Activated CD4-positive, alpha-beta T cell treated with anti-CD3 and anti-CD28 coated beads for 1 hour (primary cell): ENCODE measurements around the gene MICALL1.

ENCODE experiments used
- DNase-seq: peaks from one replicate; pipeline ENCODE4 v3.0.0-alpha.2; 2020

Gene MICALL1

DNA sequence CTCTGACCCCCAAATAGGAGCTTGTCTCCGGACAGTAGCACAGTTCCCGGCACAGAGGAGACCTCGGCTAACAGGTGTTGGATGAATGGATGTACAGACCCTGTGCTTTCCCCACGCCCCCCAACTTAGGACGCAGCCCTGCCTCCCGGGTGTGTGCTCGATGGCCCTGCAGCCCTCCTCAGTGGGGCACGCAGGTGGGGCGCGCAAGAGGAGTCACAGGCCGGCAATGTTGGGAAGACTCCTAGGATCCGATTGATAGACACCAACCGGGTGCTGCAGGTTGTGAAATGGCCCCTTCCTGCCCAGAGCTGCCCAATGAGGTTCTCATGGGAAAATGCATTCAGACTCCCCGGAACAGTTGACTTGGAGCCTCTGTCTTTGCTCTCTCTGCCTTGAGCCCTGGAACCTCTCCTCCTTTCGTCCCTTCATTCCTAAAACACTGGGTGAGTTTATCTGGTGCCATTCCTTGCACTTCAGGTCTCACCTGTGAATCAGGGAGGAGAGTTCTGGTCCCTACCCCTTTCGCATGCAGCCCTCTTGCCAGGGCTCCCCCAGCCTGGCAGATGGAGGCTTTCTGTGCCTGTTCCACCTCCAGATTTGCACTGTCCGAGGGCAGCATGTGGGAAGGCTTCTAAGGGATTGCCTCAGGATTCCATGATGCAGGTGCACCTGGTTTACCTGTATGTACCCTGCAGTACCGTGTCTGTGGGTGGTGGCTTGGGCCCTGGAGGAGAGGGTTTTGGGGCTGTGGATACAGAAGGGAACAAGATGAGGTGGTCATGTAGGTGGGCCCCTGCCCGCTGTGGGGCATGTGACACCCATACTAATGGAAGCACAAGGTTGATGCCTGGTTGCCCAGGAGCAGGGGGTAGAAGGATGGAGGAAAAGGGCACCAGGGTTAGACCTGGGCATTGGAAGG, 1.2 kb downstream of the MICALL1 start:
- no peak for DNase-seq

DNA sequence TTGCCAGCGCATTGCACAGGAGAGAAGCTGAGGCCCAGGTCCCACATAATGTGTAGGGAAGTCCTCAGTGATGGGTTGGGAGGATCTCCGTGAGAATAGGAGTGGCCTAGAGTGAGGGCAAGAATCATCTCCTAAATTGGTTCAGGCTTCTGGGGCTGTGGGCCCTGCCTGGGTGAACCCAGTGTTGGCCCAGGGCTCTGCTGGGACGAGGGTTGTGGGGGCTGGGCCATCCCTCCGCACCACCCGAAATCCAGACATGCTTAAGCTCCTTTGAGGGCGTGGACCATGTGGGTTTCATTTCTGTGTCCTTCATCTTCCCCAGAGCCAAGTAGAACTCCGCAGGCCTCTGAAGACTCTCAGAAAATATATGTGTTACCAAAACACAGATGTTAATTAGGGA, 3.7 kb downstream of the MICALL1 start:
- no peak for DNase-seq

DNA sequence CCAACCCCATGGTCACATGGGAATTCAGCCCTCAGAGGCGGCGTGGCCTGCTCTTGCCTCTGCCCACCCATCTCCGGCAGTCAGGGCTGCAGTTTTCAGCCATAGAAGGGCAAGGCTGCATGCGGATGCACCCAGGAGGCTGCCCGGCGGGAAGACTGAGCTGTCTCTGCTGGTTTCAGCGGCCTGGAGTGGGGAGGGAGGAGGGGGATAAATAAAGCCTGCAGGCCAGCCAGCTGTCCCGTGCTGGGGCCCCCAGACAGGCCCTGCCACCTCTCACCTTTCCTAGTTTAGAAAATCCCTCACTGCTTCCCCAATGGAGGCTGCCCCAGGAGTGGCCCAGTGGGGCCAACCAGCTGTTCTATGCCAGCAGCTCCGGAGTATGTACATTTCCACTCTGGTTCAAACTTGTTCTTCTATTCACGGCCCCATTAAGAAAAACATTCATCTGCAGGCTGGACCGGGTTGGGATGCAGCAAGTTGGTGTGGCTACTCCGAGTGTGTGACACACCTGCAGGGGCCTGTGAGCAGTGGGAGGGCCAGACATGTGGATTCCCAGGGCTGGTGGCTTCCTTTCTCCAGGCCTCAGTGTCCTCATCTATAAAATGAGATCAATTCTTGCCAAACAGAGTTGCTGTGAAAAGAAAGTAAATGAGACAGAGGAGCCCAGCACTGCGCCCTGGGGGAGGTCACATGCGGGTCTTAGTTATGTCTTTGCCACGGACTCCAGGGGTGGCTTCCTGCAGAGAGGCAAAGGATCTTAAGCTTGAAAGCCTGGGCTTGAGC, 5.0 kb downstream of the MICALL1 start:
- DNase-seq: no peak

DNA sequence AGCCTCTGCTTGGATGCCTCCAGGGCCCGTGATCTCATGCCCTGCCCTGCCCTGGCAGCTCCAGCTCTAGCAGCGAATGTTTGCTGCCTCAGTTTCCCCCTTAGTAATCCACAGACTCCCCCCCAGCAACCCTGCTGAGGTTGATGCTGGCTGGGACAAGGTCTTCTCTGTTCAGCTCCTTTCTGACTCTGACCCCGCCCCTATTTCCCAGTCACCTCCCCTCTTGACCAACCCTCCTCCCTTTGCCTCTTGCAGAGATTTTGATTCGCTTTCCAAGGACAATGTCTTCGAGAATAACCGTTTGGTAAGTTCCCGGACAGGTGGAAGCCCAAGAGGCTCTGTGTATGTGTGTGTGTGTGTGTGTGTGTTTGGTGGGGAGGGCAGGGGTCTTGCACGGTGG, 5.6 kb downstream of the MICALL1 start:
- DNase-seq: no peak

DNA sequence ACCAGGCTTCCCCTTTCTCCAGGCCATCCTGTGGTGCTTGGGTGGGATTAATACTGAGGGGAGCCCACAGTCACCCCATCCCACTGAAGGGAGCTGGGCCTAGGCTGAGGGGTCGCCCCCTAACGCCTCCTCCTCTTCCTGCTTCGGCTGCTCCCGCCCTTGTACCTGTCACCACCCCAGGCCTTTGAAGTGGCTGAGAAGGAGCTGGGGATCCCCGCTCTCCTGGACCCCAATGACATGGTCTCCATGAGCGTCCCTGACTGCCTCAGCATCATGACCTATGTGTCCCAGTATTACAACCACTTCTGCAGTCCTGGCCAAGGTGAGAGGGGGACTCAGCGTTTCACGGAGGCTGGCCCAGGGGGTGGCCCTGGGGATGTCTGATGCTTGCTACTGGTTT, 6.1 kb downstream of the MICALL1 start:
- no peak for DNase-seq

DNA sequence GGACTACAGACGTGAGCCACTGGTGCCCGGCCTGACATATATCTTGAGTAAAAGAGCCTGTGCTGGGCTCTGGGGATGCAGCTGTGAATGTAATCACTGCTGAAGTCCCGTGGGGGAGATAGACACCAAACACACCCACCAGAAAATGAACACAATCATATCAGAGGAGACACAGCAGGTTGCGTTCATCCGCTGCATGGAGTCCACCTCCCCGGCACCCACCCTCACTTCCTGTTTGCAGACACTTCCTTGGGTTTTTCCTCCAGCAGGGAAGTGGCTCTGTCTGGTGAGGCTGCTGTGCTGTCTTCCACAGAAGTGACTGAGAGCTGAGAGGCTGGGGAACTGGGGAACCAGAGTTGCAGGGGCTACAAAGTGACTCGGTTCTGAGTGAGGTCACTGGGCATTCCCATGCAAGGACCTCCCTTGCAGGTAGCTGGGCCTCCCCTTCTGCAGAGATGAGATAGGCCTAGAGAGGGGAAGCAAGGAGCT, 7.2 kb downstream of the MICALL1 start:
- DNase-seq: no peak

DNA sequence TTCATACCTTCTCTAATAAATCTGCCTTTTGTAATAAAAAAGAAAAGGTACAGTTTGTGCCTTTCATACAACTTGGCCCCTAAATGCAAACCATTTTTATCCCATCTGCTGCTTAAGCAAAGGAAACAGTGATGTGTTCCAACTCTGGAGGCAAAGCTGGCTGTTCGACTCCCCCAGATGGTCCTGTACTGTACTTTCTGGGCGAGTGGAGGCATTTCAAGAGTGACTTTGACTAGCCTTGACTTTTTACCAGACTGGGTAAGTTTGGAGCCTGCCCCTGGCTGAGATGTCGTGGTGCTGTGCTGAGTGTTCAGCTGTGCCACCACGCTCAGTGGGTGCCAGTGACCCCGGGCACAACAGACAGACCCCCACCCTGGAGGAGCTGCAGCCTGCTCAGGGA, 10.2 kb downstream of the MICALL1 start:
- DNase-seq: no peak

DNA sequence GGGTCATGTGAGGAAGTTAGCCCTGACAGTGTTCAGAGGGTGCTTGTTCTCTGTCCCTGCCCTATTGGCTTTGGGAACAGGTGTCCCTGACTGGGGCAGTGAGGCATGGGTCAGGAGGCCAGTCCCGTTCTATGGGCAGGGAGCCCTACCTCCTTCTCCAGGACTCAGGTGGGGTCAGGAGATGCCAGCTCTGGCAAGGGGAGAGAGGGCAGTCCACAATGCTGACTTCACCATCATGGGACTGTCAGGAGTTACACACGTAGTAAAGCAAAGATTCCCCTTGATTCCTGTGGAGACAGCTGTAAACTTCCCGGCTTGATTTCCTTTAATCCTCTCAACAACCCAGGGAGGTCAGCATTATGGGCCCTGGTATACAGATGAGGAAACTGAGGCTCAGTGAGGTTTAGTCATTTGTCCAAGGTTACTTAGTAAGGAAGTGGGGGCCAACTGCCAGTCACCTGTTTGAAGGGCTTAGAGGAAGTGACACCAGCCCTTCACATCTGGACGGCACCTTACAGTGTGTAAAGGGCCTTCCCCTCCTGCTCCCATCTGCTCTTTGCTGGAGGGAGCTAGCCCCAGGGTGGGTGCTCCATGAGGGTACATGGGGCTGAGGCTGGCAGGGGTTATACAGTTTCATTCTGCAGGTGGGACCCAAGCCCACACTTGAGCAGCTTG, 11.9 kb downstream of the MICALL1 start:
- DNase-seq: no peak

DNA sequence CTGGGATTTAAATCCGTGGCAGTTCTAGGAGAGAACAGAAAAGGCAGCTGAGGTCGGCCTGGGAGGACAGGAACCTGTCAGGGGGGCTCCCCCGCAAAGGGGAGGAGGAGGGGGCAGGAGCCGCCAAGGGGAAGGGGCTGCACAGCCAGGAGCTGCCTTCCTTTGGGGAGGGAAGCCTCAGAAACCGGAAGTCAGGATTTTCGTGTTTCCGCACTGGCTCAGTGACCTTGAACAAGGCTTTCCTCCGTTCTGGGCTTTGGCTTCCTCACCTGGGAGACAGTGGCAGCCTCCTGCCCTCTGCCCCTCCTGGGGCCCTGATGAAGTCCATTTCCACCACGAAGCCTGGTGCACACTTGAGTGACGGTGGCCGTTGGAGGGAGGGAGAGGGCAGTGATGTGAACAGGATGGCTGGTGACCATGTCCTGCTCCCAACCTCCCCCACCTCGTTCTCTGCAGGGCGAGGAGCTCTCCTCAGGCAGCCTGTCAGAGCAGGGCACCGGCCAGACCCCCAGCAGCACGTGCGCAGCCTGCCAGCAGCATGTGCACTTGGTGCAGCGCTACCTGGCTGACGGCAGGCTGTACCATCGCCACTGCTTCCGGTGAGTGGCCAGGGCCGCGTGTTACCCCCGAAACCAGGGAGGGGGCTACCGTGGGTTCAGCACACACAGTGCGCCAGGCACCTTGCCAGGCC, 12.6 kb downstream of the MICALL1 start:
- no peak for DNase-seq

DNA sequence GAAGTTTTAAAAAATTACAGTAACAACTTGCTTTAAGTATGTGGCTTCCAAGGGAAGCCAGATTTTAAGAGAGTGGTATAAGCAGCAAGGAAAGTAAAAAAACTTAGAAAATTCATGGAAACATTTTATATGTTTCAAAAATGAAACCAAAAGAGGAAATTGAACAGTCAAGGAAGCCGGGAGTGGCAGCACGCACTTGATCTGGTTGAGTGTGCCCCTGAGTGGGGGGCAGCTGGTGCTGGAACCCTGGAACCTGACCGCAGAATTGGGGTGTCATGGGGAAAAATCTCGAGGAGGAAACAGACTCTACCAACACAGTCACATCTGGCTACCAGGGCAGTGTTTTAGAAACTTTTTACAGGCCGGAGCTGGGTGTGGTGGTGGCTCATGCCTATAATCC, 14.0 kb downstream of the MICALL1 start:
- DNase-seq: no peak

DNA sequence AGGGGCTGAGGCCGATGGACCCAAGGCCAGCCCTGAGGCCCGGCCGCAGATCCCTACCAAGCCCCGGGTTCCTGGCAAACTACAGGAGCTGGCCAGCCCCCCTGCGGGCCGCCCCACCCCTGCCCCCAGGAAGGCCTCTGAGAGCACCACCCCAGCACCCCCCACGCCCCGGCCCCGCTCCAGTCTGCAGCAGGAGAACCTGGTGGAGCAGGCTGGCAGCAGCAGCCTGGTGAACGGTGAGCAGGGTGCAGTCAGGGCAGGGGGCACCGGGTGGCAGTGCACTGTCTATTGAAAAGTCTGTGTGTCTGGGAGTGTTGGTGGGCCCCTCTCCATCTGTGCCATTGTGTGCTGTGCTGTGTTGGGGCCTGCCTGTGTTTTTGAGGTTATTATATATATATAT, 16.1 kb downstream of the MICALL1 start:
- DNase-seq: no peak

DNA sequence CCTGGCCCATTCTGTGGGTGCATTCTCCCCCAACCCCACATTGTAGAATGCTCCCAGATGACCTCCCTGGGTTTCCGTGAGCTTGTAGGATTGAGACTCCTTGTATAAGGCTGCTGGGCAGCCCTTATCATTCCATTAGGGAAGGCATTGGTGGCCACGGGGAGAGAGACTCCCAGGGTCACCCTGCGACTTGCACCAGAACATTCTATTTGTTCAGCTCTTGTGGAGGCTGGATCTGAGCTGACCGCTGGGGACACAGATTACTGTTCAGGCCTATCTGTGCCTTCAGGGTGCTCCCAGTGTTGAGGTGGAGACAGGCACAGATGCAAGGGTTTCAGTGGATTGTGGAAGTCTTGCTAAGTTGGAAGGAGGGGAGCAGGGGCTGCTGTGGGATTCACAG, 17.8 kb downstream of the MICALL1 start:
- DNase-seq: no peak

DNA sequence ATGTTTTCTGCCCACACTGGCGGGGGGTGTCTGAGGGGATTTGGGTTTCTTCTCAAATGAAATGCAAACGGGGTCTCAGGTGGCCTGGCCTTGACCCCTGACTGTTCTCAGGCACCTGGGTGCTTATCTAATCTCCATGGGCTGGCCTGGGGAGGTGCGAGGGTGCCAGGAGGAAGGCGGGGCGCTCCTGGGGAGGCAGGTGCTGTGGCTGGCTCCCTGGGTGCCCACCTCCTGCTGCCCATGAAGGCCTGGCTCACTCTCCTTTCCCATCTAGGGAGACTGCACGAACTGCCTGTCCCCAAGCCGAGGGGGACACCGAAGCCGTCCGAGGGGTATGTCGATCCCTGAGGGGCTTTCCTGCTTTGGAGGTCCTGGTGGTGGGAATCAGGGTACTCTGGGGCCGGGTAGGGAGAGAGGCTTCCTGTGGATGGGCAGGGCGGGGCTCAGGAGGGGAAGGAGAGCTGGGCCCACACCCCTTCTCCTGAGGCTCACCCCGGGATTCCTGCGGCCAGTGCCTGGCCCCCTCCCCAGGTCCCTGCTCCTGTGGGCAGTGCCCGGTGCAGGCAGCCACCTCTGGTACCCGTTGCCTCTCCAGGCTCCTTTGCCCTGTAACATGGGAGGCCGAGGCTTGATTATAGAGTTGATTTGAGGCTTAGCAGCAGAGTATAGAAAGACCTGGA, 18.4 kb downstream of the MICALL1 start:
- no peak for DNase-seq

DNA sequence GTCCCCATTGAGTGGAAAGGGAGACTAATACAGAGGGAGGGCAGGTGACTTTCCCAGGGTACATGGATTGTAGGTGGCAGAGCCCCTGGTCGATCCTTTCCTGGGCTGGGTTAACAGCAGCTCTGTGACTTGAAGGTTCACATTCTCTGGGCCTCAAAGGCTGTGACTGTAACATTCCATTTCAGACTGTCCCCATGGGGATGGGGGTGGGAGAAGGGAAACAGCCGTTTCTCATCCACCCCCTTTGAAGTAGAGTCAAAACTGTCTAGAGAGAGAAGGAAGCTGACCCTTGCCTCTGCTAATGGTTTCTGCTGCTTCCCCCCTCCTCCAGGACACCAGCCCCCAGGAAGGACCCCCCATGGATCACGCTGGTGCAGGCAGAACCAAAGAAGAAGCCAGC, 19.2 kb downstream of the MICALL1 start:
- no peak for DNase-seq

DNA sequence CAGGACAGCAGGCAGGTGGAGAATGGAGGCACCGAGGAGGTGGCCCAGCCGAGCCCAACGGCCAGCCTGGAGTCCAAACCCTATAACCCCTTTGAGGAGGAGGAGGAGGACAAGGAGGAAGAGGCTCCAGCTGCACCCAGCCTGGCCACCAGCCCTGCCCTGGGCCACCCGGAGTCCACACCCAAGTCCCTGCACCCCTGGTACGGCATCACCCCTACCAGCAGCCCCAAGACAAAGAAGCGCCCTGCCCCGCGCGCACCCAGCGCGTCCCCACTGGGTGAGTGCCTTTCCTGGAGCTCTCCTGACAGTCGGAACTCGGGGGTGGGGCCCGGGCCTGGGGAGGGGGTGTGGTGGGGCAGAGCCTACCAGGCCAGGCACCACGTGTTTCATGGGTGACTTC, 19.7 kb downstream of the MICALL1 start:
- no peak for DNase-seq

DNA sequence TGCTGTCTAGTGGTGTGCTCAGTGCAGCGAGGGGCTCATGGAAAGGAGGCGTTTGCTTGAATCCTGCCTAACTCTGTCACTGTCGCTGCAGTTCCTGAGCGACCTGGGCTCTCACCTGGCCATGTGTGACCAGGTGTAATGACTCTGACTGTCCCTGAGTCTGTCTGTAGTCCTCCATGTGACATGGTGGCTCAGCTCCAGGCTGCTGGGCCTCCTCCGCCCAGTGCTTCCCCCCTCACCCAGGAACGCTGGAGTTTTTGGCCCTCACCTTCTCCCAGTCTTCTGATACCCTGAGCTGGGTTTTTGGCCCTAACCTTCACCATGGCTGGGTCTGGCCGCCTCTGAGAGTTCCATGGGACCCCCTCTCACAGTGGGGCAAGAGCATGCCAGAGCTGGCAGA, 20.3 kb downstream of the MICALL1 start:
- no peak for DNase-seq

DNA sequence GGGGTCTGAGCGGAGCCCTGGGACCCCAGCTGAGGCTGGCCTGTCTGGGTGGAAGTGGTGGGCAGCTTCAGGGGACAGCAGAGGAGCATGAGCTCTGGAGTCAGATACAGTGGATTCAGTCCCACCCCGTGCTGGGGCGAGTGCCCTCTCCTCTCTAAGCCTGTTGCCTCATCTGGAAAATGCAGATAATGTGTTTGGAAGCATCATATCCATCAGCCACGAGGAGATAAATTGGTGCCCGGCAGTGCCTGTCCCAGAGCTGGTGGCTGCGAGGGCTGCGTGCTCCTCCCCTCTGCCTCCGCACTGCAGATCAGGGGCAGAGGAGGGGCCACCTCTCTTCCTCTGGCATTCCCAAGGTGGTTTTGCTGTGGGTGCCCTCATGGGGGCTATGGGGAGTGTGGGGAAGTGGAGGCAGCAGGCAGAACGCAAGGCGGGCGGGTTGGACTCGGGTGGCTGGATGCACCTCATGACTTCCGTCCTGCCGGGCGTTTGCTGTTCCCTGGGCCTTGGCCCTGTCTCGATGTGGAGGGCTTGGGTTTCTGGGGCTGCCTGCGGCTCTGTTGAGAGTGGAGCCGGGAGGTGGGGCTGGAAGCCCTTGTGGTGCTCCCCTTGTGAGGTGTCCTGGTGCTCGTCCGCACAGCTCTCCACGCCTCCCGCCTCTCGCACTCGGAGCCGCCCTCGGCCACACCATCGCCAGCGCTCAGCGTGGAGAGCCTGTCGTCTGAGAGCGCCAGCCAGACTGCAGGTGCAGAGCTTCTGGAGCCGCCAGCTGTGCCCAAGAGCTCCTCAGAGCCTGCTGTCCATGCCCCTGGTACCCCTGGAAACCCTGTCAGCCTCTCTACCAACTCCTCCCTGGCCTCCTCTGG, 20.9 kb downstream of the MICALL1 start:
- no peak for DNase-seq

DNA sequence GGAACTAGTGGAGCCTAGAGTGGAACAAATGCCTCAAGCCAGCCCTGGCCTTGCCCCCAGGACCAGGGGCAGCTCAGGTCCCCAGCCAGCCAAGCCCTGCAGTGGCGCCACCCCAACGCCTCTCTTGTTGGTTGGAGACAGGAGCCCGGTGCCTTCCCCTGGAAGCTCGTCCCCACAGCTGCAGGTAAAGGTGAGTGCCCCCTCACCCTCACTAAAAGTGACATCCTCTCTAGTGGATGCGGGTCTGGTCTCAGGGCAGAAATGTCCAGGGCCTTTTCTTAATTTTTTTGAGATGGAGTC, 21.5 kb downstream of the MICALL1 start:
- DNase-seq: no peak

DNA sequence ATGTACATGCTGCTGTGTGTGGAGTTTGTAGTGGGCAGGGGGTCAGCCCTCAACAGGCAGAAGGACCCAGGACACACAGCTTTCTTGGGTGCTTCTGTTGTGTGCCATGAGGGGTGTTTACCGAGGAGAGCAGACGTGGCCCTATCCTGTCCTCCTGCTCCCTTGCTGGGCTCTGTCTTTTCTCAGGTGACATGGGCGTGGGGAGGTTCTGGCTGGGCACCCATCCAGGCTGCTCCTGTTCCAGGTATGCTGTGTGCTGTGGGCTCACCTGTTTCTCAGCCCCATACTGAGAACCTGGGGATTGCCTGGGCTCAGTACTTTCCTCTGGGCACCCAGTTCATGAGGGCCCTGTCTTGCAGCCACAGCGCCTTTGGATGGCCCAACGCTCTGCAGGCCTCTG, 23.3 kb downstream of the MICALL1 start:
- no peak for DNase-seq

DNA sequence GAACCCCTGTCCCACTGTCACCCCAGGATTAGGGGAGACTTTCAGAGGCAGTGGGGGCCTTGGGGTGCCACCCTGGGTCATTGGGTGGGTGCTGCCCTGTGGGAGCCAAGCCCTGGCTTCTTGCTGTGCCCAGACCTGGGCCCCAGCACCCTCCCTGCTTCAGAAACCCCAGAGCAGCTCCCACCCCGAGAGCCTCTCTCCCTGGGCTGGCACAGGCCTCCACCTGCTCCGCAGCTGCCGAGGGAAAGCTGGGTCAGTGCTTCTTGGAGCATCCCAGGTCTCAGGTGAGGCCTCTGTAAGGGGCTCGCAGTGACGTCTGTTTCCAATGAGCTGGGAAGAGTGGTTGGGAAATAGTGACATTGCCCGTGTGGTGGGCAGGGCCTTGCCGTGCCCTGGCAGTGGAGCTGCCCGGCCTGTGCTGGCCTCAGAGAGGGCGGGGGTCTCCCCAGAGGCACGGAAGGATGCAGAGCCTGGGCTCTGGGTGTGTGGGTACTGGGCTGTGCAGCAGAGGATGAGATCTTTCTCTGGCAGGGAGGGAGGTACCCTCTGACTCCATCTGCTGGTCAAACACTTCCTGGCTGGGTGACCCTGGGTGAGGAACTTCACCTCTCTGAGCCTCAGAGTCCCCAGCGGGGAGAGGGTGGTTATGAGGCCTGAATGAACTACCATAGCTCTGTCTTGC, 24.3 kb downstream of the MICALL1 start:
- DNase-seq: no peak

DNA sequence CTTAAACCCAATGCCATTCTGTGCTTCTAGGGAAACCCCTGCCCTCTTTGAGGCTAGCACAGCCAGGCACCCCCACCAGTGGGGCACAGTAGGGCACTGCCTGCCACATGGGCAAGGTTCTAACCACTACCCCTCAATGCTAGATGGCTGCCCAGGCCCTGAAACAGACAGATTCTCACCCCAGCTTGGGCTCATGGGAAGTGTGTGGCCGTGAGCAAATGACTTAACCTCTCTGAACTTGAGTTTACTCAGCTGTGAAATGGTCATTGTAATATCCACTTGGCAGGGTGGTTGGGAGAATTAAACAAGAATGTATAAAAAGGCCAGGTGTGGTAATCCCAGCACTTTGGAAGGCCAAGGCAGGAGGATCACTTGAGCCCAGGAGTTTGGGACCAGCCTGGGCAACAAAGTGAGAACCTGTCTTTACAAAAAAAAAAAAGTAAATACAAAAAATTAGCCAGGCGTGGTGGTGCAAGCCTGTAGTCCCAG, 24.9 kb downstream of the MICALL1 start:
- no peak for DNase-seq
